LHCN-M2 (cell line): ENCODE measurements around the gene CNGA1. TPM values are rescaled to one million over a fixed set of nuclear protein-coding genes. Genes with fewer than 3 reads are reported as not detected.
A peak's percentile ranks its signal among the peaks of the same experiment; 100 is the strongest.
"Not testable (repeated sequence)": the region's sequence is repeated elsewhere in the genome, so short reads cannot be mapped to it uniquely, and the experiment has no call there.

Experiments used
- DNase-seq: peaks from one replicate; pipeline ENCODE4 v3.0.0-alpha.2; 2012; ENCODE audit warnings: low read depth
- total RNA-seq: library from RNA; depleted of rRNA; stranded (reverse); fragments of >200 nt; gene quantifications from 2 replicates; pipeline ENCODE4 v1.2.3, GENCODE V29; 2014

The CNGA1 gene
- total RNA-seq, 1 experiment from 2014 or later = not detected

- peak; percentile 27 for DNase-seq
These were observed 15.5 kb upstream of the CNGA1 start for GRCh38 chr4:48031802-48032525.

- no peak for DNase-seq
These were observed 14.0 kb upstream of the CNGA1 start for GRCh38 chr4:48030470-48030869.

GRCh38 chr4:48028696-48029095, 12.2 kb upstream of the CNGA1 start:
- DNase-seq = no peak

- DNase-seq = no peak
These were observed 11.2 kb upstream of the CNGA1 start for GRCh38 chr4:48027653-48028052.

- DNase-seq = peak; percentile 51
These were observed 8.5 kb upstream of the CNGA1 start for GRCh38 chr4:48025005-48025404.

- DNase-seq = no peak
These were observed 8.0 kb upstream of the CNGA1 start for GRCh38 chr4:48024522-48024921.

- no peak for DNase-seq
These were observed 5.8 kb upstream of the CNGA1 start for GRCh38 chr4:48022192-48022799.

- no peak for DNase-seq
These were observed 4.6 kb upstream of the CNGA1 start for GRCh38 chr4:48021100-48021499.

- DNase-seq = no peak
These were observed 1.6 kb upstream of the CNGA1 start for GRCh38 chr4:48018112-48018511.

GRCh38 chr4:48017108-48017571, 659 bp upstream of the CNGA1 start:
- peak; percentile 60 for DNase-seq

- no peak for DNase-seq
These were observed 803 bp downstream of the CNGA1 start for GRCh38 chr4:48015678-48016077.

- no peak for DNase-seq
These were observed 1.3 kb downstream of the CNGA1 start for GRCh38 chr4:48015216-48015615.

- no peak for DNase-seq
These were observed 3.7 kb downstream of the CNGA1 start for GRCh38 chr4:48012824-48013223.

GRCh38 chr4:48011722-48012121, 4.8 kb downstream of the CNGA1 start:
- no peak for DNase-seq

- not testable (repeated sequence) for DNase-seq
These were observed 5.6 kb downstream of the CNGA1 start for GRCh38 chr4:48010906-48011305.

GRCh38 chr4:48008021-48008596, 8.4 kb downstream of the CNGA1 start:
- peak; percentile 32 for DNase-seq

GRCh38 chr4:48005781-48006180, 10.7 kb downstream of the CNGA1 start:
- peak; percentile 4 for DNase-seq

- peak; percentile 22 for DNase-seq
These were observed 12.9 kb downstream of the CNGA1 start for GRCh38 chr4:48003568-48003967.

GRCh38 chr4:48002267-48002666, 14.2 kb downstream of the CNGA1 start:
- DNase-seq = no peak

- DNase-seq = no peak
These were observed 20.5 kb downstream of the CNGA1 start for GRCh38 chr4:47996021-47996420.

- DNase-seq = not testable (repeated sequence)
These were observed 24.0 kb downstream of the CNGA1 start for GRCh38 chr4:47992475-47992874.

GRCh38 chr4:47990145-47990544, 26.3 kb downstream of the CNGA1 start:
- no peak for DNase-seq

GRCh38 chr4:47974566-47974965, 41.9 kb downstream of the CNGA1 start:
- no peak for DNase-seq
